VCaP (cell line): ENCODE data around the gene PAIP2B.

Experiments
- H3K27ac ChIP-seq: fragments of 450-650 bp; 2 replicates; pipeline ENCODE4 v1.5.1; 2017
- CTCF ChIP-seq: fragments of 450-650 bp; conservative IDR thresholded peaks from 2 replicates; pipeline ENCODE4 v1.5.1; 2017; ENCODE audit warnings: mild to moderate bottlenecking, moderate library complexity

PAIP2B gene

GRCh38 chr2:71226965-71227560 lies at the start of gene PAIP2B:
TSS of gene PAIP2B (minus strand) at chr2:71227103. CDS start at chr2:71202589, 24,514 bp downstream.
- peak within 1 kb of the TSS; percentile 88 for H3K27ac ChIP-seq
- TF ChIP-seq CTCF = no peak

DNA sequence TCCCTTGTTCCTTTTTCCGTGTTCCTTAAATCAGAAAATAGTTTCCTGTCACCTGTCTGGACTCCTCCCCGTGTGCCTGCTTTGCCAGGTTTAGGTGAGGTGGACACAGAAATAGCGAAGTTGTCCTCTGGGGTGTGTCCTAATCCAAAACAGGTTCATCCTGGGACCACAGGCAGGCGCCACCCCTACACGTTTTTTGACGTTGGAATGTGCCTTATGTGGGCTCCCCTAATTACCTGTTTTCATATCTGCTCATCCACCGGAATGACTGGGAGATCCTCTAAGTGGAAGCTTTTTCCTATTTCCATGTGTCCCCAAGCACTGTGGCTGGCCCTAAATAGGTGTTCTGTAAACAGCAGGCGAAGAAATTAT lies 49.0 kb upstream of the PAIP2B start:
- TF ChIP-seq CTCF = no peak
- peak overlapping the region; percentile 66 for H3K27ac ChIP-seq

GRCh38 chr2:71269511-71270090 lies 42.7 kb upstream of the PAIP2B start:
- no peak for TF ChIP-seq CTCF
- no peak overlapping the region for H3K27ac ChIP-seq

DNA sequence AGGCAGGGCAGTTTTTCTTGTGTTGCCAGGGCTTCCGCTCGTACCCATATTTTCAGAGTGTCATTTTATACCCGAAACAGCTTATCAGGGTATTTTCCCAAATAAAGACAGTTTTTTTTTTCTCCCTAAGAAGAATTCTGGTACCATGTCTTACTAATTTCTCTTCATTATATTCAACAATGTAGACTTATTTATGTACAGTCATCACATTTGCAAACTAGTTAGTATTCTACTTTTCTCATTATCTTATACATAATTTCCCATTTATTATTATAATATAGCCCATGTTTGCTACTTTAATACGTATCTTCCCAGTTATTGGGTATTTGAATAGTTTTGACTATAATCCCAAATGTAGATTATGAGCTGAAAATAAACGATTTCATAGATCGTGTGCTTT lies 36.5 kb upstream of the PAIP2B start:
- no peak overlapping the region for H3K27ac ChIP-seq
- no peak for TF ChIP-seq CTCF

DNA sequence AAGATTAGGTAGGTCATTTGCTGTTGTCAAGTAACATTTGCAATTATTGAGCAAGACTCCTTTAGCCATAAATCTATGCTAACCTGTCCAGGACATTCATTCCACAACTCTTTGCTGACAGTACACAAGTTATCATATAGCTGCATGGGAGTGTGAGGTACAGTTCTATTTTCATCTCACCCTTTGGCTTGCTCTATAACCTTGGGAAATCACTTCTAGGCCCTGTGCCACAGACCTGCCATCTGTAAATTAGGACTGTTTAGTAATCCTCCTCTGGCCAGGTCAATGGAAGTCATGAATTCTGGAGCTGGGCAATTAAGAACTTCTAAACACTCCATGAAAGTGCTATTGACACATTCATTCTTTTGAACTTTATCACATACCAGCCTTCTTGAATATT lies 34.6 kb upstream of the PAIP2B start:
- H3K27ac ChIP-seq = no peak overlapping the region
- TF ChIP-seq CTCF = no peak

GRCh38 chr2:71256421-71256820 lies 29.5 kb upstream of the PAIP2B start:
- TF ChIP-seq CTCF = no peak

DNA sequence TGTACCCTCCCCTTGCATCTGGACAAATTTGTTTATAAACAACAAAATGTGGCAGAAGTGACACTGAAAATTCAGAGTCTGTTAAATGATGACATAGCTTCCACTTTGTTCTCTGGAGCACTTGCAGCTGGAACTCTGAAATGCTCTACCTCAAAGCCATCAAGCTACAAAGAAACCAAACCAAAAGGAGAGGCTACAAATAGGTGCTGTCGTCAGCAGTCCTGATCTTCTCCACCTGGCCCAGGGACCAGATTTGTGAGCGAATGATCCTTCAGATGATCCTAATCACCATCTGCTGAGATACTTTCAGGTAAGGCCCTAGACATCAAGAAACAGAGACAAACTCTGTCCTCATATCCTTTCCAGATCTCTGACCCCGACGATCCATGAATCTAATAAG lies 27.9 kb upstream of the PAIP2B start:
- TF ChIP-seq CTCF = no peak
- H3K27ac ChIP-seq = no peak overlapping the region

More at GRCh38 chr2:71256421-71256820, 29.5 kb upstream of the PAIP2B start:
- H3K27ac ChIP-seq = no peak overlapping the region
